GDM1 (cell line): Measurements from ENCODE around the gene SCYL2.
"Not testable (repeated sequence)": the region's sequence is repeated elsewhere in the genome, so short reads cannot be mapped to it uniquely, and the experiment has no call there.

Experiments used
- DNase-seq: peaks from one replicate; lab custom pipeline; 2025; lab: John Stamatoyannopoulos, UW

SCYL2 gene

DNA sequence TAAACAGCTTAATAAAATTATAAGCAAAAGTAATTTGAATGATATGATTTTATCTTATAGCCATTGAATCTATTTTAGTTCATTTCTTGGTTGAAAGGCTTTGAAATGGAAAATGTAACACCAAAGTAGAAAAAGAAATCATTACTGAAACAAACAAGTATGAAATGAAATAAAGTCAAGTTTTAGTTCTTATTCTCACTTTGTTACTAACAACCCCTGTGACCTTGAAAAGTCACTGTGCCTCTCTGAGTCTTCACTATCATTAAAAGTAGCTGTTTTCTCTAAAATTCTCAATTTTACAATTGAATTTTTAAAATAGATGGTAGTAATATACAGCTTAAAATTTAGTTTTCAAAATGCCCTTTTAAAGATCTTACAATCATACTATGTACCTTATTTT is 57.5 kb downstream of the SCYL2 start:
- DNase-seq = no peak

- no peak for DNase-seq
Observed at GRCh38 chr12:100326208-100326607, 59.2 kb downstream of the SCYL2 start.

- no peak for DNase-seq
Observed at GRCh38 chr12:100329800-100330199, 62.8 kb downstream of the SCYL2 start.

DNA sequence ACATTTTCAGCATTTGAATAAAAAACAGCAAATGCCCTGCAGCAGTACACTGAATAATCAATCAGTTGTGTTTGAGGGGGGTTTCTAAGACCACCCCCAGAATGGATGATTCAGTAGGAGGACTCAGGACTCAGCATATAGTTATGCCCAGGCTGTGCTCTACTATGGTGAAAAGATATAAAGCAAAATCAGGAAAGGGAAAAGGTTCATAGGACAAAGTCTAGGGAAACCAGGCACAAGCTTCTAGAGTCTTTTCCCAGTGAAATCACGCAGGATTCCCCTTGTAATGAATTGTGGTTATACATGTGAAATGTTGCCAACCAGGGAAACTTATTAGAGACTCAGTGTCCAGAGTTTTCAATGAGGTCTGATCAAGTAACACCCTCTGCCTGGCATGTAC is 64.9 kb downstream of the SCYL2 start:
- no peak for DNase-seq

DNA sequence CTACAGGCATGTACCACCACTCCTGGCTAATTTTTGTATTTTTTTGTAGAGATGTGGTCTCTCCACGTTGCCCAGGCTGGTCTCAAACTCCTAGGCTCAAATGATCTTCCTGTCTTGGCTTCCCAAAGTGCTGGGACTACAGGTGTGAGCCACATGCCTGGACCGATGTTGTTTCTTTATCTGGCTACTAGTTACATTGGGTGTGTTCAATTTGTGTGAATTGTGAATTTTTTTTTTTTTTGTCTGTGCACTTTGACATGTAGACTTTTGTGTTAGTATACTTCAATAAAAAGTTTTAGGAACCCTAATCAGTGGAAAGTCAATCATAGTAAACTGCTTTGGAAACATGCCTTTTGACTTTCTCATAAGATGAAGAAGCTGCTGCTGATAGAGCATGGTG is 65.9 kb downstream of the SCYL2 start:
- no peak for DNase-seq

DNA sequence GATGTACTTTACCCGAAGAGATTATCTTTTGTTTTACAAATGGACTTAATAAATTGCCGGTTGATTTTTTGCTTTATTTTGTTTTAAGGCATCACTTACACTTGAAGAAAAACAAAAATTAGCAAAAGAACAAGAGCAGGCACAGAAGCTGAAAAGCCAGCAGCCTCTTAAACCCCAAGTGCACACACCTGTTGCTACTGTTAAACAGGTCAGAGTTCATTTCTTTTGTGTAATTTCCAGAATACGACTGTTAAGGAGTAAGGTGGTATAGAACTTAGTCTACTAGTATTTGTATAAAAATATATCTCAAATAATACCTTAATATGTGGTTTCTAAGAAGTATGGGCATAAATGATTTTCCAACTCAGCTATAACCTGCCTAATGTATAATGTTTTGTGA is 70.3 kb downstream of the SCYL2 start:
- DNase-seq = no peak

GRCh38 chr12:100337727-100338126 is 70.8 kb downstream of the SCYL2 start:
- no peak for DNase-seq

- DNase-seq = no peak
Observed at GRCh38 chr12:100339071-100339470, 72.1 kb downstream of the SCYL2 start.

DNA sequence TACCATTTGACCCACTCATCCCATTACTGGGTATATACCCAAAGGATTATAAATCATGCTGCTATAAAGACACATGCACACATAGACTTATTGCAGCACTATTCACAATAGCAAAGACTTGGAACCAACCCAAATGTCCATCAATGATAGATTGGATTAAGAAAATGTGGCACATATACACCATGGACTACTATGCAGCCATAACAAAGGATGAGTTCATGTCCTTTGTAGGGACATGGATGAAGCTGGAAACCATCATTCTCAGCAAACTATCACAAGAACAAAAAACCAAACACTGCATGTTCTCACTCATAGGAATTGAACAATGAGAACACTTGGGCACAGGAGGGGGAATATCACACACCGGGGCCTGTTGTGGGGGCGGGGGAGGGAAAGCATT is 75.9 kb downstream of the SCYL2 start:
- not testable (repeated sequence) for DNase-seq

- not testable (repeated sequence) for DNase-seq
Observed at GRCh38 chr12:100344351-100344750, 77.4 kb downstream of the SCYL2 start.

DNA sequence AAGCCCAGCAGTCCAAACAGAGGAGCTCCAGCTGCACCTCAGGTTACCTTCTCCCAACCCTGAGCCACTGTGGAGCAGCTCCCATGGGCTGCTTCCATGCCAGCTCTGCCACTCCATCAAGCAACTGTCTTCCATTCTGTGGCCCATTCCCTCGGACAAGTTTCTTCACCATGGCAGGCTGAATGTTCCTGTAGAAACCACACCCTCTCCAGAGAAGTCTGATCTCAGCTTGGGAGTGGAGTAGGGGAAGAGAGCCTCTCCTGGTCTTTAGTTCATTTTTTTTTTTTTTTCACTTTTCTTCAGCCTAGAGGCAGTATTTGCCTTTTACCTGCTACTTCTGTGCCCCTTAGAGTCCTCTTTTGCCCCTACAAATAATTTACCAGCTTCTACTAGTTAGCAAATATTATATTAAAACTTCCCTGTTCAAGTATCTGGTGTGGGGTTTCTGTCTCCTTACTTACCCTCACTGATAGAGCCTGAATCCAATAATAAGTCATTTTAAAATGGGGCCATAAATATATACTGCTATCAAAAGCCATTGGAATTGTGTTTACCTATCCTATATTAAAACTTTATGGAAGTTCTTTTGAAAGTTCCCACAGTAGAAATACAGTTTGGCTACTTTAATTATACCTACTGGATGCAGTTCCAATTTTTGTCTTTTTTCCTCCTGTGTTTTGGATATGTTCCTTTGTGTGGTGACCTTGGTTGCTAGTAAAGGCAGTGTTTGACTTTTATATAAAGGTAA is 78.2 kb downstream of the SCYL2 start:
- no peak for DNase-seq

DNA sequence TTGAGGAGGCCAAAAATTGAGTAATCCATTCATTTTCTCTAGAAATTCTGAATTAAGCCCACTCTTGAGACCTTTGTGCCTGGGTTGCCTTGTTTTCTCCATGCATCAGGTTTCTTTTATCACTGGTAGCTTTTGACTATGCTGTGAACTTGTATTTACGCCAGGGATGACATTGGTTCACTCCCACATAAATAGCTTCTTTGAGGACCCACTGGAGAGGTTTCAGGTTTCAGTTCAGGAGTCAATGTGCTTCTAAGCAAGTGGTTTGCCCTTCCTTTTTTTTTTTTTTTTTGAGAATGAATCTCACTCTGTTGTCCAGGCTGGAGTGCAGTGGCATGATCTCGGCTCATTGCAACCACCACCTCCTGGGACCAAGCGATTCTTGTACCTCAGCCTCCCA is 79.7 kb downstream of the SCYL2 start:
- DNase-seq = no peak

GRCh38 chr12:100348657-100349454 is 81.9 kb downstream of the SCYL2 start:
- DNase-seq = no peak

- no peak for DNase-seq
Observed at GRCh38 chr12:100356644-100357223, 89.8 kb downstream of the SCYL2 start, which contains the start of gene SLC17A8. Gene SLC17A8 (plus strand): TSS chr12:100357074. CDS start chr12:100357392, 318 bp downstream.

DNA sequence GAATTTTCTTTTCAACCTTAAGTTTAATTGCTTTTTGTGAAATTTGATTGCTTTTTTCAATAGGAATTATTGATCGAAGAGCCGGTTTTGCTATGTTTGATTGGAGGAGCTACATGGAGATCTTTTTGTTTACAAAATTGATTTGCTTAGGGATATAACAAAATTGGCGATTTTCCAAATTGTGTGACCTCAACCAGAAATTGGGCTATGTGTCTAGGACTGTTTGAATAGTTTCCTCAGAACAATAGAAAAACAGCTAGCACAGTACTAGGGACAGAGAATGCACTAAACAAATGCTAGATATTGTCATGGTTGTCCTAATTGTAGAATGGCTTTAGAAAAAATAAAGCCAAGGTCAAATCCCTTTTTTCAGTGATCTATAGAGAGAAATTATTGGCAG is 92.3 kb downstream of the SCYL2 start:
- DNase-seq = no peak

DNA sequence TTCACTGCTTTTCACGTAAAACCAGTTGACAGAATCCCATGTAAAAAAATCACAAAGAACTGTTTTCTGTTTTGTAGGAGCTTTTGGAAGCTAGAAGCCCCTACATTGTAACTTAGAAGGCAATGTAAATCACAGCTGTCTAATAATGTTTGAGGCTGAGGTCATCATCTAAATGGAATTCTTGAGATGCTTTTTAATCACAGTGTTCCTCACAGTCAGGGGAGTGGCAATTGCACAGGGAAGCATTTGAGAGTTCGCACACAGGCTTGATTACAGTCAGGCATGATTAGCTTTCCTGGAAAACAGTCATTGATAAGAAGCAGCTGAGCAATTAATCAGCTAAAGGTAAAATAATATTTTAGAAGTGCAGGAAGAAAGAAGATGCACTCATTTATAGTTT is 92.8 kb downstream of the SCYL2 start:
- DNase-seq = no peak

- DNase-seq = no peak
Observed at GRCh38 chr12:100360450-100360849, 93.5 kb downstream of the SCYL2 start.

DNA sequence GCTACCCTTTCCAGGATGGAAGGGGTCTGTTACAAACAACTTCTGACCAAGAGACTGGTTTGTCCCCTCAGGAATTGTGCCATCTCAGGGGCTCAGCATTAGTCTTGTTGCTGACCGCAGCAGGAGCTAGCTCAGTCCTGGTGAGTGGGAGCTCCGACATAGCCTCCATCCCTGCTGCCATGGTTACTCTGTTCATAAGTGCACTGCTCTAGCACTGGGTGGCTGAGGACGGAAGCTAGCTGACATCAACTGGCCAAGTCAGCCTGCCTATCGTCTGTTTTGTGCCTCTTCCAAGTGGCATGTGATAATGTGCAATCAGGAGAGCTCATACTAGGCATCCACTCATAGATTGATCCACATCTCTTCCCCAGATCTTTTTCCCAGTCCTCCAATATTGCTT is 97.3 kb downstream of the SCYL2 start:
- no peak for DNase-seq

- DNase-seq = no peak
Observed at GRCh38 chr12:100365411-100365810, 98.4 kb downstream of the SCYL2 start.

GRCh38 chr12:100368066-100368465 is 101.1 kb downstream of the SCYL2 start:
- DNase-seq = no peak

GRCh38 chr12:100371146-100371545 is 104.2 kb downstream of the SCYL2 start:
- DNase-seq = no peak

- no peak for DNase-seq
Observed at GRCh38 chr12:100372853-100373640, 106.1 kb downstream of the SCYL2 start.
